MCF 10A (cell line): ENCODE data around the gene FBXW5. TPM values are rescaled to one million over a fixed set of nuclear protein-coding genes. Genes with fewer than 3 reads are reported as not detected.

Source experiments
- BruUV-seq: library from RNA; stranded (reverse); fragments of 400-500 nt; replicated peaks from 2 replicates; lab custom pipeline; 2021; lab: Mats Ljungman, UMichigan
- CTCF ChIA-PET: fragments of 300-600 bp; sonication (Branson Sonifier 250); formaldehyde crosslinking; extraction: SDS; loops from one replicate; lab custom pipeline; 2021; ENCODE audit warnings: antibody characterized with exemption, inconsistent platforms; lab: Yijun Ruan, JAX
- POLR2A ChIA-PET: fragments of 300-600, 350-650 bp; sonication (Branson Sonifier 250); formaldehyde crosslinking; extraction: SDS; loops from one replicate; lab custom pipeline; 2020; ENCODE audit warnings: antibody characterized with exemption, inconsistent platforms; lab: Yijun Ruan, JAX
- DNase-seq: peaks from one replicate; pipeline ENCODE4 v3.0.0-alpha.2; 2018; ENCODE audit not compliant: unreplicated experiment
- H3K27ac Mint-ChIP-seq: one replicate; pipeline ENCODE4 v1.8.0; 2022; ENCODE audit warnings: mild to moderate bottlenecking, low read depth, mixed read lengths; ENCODE audit not compliant: unreplicated experiment
- H3K27me3 Mint-ChIP-seq: one replicate; pipeline ENCODE4 v1.8.0; 2022; ENCODE audit warnings: mixed read lengths; ENCODE audit not compliant: insufficient read depth, unreplicated experiment
- H3K36me3 Mint-ChIP-seq: one replicate; pipeline ENCODE4 v1.8.0; 2022; ENCODE audit warnings: mild to moderate bottlenecking, moderate library complexity, mixed read lengths; ENCODE audit not compliant: insufficient read depth, unreplicated experiment
- H3K4me1 Mint-ChIP-seq: one replicate; pipeline ENCODE4 v1.8.0; 2022; ENCODE audit warnings: mixed read lengths; ENCODE audit not compliant: insufficient read depth, unreplicated experiment
- H3K4me3 Mint-ChIP-seq: one replicate; pipeline ENCODE4 v1.8.0; 2022; ENCODE audit warnings: mild to moderate bottlenecking, moderate library complexity, mixed read lengths; ENCODE audit not compliant: unreplicated experiment
- H3K9me3 Mint-ChIP-seq: one replicate; pipeline ENCODE4 v1.8.0; 2022; ENCODE audit warnings: mixed read lengths; ENCODE audit not compliant: unreplicated experiment
- intact Hi-C: fragments of 100-400 bp; cut with micrococcal nuclease; formaldehyde crosslinking; loops from 2 replicates; pipeline ENCODE4 v1.14.1; 2022
- total RNA-seq: library from RNA; stranded (reverse); gene quantifications from 2 replicates; pipeline ENCODE4 v1.2.3, GENCODE V29; 2022
- TF ChIP-seq, protein P1 (sequence below): fragments of 200-600 bp; IDR thresholded peaks from one replicate; pipeline ENCODE4 v1.8.0; 2022; ENCODE audit warnings: antibody characterized with exemption, mild to moderate bottlenecking; ENCODE audit not compliant: unreplicated experiment

The FBXW5 gene
- total RNA-seq, 1 experiment from 2014 or later, result 100 TPM

- intact Hi-C loops, result no loop called here
- TF ChIP-seq, protein P1, sequence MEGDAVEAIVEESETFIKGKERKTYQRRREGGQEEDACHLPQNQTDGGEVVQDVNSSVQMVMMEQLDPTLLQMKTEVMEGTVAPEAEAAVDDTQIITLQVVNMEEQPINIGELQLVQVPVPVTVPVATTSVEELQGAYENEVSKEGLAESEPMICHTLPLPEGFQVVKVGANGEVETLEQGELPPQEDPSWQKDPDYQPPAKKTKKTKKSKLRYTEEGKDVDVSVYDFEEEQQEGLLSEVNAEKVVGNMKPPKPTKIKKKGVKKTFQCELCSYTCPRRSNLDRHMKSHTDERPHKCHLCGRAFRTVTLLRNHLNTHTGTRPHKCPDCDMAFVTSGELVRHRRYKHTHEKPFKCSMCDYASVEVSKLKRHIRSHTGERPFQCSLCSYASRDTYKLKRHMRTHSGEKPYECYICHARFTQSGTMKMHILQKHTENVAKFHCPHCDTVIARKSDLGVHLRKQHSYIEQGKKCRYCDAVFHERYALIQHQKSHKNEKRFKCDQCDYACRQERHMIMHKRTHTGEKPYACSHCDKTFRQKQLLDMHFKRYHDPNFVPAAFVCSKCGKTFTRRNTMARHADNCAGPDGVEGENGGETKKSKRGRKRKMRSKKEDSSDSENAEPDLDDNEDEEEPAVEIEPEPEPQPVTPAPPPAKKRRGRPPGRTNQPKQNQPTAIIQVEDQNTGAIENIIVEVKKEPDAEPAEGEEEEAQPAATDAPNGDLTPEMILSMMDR, result no peak
- no peak for DNase-seq
- no peaks in the 10 kb centered on the region for H3K27me3 Mint-ChIP-seq
- POLR2A ChIA-PET, result interaction anchor here (1.5 kb wide), 1 partner anchor 12 kb away, joined by 5 read pairs; no protein-coding TSS in a partner anchor
- peaks cover 10% of the 10 kb centered on the region for H3K9me3 Mint-ChIP-seq
- peaks cover 10% of the 10 kb centered on the region for H3K4me1 Mint-ChIP-seq
- H3K27ac Mint-ChIP-seq, result no peak overlapping the region
- peaks cover 7% of the 10 kb centered on the region for H3K36me3 Mint-ChIP-seq
- BruUV-seq, result no TSS peak
- no peak overlapping the region for H3K4me3 Mint-ChIP-seq
- CTCF ChIA-PET, result interaction anchor here (1.1 kb wide), 2 partner anchors 69 to 75 kb away, joined by 3 read pairs; no protein-coding TSS in a partner anchor
Measured at GRCh38 chr9:136960212-136960937, 15.8 kb upstream of the FBXW5 start.

DNA sequence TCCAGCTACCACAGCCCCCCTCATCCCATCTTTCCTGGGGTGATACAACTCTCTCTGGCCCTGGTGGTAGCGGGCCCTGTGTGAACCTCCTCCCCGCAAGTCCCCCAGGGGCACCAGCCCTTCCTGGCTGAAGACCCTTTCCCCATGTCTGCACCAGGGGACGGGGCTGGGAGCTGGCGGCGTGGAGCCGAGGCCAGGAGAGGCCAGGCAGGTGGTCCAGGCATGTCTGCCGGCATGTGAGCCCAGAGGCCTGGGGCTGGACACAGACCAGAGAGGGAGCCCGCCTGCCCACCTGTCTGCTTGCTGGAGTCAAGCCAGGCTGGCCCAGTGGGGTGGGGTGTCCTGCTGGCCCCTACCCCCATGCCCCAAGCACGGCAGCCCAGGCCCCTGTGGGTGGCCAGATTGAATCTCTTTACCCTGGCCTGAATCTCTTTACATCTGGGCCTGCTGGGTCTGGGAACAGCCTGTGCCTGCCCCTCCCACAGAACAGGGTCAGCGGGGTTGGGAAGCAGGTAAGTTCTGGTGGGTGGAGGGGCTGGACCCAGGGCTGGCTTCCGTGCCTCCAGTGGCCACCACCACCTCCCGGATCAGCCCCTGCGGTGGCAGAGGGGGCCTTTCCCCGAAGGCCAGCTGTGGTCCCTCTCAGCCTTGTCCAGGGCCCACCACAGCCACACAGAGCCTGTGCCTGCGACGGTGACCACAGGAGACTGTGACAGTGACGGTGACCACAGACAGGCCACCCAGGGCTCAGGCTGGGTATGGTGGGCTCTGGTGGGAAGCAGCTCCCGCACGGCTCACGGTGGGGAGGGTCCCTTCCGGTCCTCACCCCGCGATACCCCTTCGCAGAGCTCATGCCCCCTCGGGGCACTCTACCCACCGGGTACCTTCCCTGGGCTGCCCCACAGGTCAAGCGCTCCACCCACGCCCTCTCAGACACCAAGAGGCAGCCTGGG, 14.6 kb upstream of the FBXW5 start:
- Mint-ChIP-seq H3K9me3 (peaks cover 10% of the 10 kb centered on the region), H3K4me3 (no peak overlapping the region), H3K36me3 (peaks cover 7% of the 10 kb centered on the region), H3K4me1 (peaks cover 10% of the 10 kb centered on the region), H3K27ac (peak overlapping the region; percentile 12), H3K27me3 (no peaks in the 10 kb centered on the region)
- no TSS peak for BruUV-seq
- TF ChIP-seq, protein P1, result no peak
- DNase-seq, result no peak
- intact Hi-C loops, result no loop called here
- ChIA-PET CTCF (interaction anchor here (0.7 to 1.1 kb wide), 3 partner anchors 70 to 76 kb away, joined by 3 read pairs; no protein-coding TSS in a partner anchor), POLR2A (interaction anchor here (0.8 to 1.5 kb wide), 2 partner anchors 11 to 180 kb away, joined by 3 to 5 read pairs; partner anchors contain the start of gene GRIN1)

GRCh38 chr9:136958473-136958872, 13.9 kb upstream of the FBXW5 start:
- Mint-ChIP-seq H3K9me3 (peaks cover 10% of the 10 kb centered on the region), H3K27ac (peak overlapping the region; percentile 12), H3K4me1 (peaks cover 10% of the 10 kb centered on the region), H3K27me3 (no peaks in the 10 kb centered on the region), H3K4me3 (no peak overlapping the region), H3K36me3 (peaks cover 7% of the 10 kb centered on the region)
- intact Hi-C loops, result no loop called here
- no TSS peak for BruUV-seq
- TF ChIP-seq, protein P1, result no peak
- no peak for DNase-seq
- ChIA-PET CTCF (no interaction called here), POLR2A (no interaction called here)

- Mint-ChIP-seq H3K4me1 (peaks cover 8% of the 10 kb centered on the region), H3K4me3 (no peak overlapping the region), H3K27ac (no peak overlapping the region), H3K36me3 (peaks cover 1% of the 10 kb centered on the region), H3K27me3 (no peaks in the 10 kb centered on the region), H3K9me3 (peaks cover 10% of the 10 kb centered on the region)
- ChIA-PET CTCF (interaction anchor here (0.6 kb wide), 1 partner anchor 88 kb away, joined by 3 read pairs; no protein-coding TSS in a partner anchor), POLR2A (no interaction called here)
- intact Hi-C loops, result no loop called here
- no peak for DNase-seq
- TF ChIP-seq, protein P1, result no peak
- no TSS peak for BruUV-seq
Measured at GRCh38 chr9:136957901-136958300, 13.4 kb upstream of the FBXW5 start.
